ENCODE data around the gene SPDYE1. TPM values are rescaled to one million over a fixed set of nuclear protein-coding genes. Genes with fewer than 3 reads are reported as not detected.
"Not testable (repeated sequence)": the region's sequence is repeated elsewhere in the genome, so short reads cannot be mapped to it uniquely, and the experiment has no call there.

The SPDYE1 gene
- polyA plus RNA-seq, 3 donors: 0.40 to 3.1 (median 1.8) TPM

DNA sequence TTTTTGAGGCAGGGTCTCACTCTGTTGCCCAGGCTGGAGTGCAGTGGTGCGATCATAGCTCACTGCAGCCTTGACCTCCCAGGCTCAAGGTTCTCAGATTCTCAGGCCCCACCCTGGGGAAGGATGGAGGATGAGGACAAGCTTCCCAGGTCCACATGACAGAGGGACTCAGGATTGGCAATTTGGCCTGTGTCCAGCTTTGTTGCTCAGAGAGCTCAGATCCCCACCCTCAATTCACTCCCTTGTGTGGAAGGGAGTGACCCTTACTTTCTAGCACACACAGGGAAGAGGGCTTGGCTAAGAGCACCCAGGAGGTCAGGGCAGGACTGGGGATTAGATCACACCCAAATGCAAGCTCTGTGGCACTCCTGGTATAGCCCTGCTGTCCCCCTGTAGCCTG, 6.9 kb upstream of the SPDYE1 start:
- not testable (repeated sequence) for DNase-seq

DNA sequence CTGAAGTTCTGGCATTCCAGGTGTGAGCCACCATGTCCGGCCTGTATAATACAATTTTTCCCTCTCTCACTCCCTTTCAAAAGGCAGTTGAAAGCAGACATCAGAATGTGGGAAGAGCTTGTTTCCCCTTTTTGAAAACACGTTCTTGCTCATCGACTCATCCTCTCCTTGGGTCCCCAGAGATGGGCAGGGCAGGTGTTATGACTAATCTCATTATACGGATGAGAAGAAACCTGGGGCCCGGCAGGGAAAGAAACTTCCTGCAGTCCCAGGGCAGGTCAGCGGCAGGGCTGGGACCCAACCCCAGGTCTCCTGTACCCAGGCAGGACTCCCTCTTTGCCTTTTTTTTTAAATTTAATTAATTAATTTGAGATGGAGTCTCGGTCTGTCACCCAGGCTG, 4.8 kb upstream of the SPDYE1 start:
- not testable (repeated sequence) for DNase-seq

DNA sequence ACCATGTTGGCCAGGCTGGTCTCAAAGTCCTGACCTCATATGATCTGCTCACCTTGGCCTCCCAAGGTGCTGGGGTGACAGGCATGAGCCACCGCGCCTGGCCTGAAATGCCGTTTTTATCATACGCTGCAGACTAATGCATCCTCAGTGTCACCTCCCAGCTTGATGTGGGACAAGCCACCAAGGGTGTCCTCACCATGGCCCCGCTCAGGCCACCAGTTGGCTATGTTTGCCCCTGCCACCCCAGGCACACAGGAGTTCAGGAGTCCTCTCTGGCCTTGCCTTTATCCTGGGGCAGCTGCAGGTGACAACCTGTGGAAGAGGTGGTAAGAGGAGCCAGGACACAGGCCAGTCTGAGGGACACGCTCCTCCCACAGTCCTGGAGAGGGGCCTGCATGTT, 3.0 kb upstream of the SPDYE1 start:
- not testable (repeated sequence) for DNase-seq

DNA sequence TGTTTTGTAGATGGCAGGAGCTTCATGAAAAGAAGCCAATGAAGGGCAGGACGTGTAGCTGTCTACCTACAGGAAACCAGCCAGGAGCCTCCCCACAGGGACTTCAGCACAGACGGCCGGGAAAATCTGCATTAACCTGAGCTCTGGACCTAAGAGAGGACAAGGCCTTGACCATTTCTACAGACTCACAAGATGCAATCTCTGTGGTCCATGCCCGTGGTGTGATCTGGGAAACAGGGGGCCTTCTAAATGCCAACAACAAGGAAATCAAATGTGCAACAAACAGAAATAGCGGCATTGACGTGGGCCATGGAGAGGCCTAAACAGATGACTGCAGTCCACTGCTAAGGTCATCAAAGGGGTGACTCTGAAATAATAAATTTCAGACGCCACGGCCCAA, 14.4 kb downstream of the SPDYE1 start:
- not testable (repeated sequence) for DNase-seq

DNA sequence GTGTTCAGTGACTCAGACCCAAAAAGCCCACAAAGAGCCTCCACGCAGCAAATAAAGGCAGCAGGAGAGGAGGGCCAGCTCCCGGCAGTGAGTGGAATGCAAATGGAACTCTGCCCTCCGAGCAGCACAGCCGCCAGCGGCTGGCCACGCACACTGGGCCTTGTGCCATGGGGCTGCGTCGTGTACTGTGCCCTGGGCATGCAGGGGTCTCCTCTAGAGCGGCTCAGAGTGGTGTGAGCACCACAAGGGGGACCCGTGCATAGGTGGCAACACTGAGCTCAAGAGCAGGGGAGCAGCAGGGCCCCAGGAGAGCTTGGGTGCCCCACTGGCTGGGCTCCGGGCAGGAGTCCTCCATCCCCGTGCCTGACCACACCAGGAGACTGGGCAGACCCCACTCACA, 17.4 kb downstream of the SPDYE1 start:
- DNase-seq: not testable (repeated sequence)

DNA sequence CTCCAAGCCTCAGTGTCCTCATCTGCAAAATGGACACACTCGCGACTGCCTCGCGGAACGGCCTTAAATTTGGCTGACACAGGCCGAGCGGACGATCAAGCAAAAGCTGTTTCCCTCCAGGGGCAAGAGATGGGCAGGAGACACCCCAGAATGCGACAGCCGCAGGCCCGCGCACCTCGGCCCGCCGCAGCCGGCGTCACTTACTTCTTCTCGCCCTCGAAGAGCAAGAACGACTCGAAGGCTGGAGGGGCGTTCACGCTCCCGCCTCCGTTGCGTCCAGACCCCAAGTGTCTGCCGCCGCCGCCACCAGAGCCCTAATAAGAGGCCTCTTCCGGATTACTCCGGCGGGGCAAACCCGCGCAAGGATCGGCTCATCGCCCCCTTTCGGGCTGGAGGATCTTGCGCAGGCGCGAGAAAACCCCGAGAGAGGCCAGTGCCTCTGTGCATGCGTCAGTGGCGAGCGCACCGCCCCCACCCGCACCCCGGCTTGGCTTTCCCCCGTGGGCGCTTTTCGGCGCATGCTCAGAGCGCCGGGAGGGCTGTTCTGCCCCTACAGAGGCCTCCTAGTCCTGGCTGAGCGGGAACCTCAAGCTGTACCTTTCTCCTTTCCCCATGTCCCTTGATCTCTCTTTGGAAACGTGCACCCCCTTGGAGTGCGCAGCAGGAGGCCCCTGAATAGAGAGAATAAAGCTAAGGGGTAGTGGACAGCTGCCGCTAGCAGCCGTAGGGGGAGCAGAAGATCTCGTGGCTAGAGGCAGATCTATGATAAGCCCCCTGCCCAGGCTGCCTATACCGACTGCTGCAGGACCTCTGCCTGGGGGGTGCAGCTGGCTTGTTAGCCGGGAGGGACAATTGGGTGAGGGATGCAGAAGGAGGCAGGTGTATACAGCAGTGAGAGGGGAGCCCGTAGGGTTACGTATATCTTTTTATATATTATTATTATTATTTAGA, 21.4 kb downstream of the SPDYE1 start:
- DNase-seq: peak; percentile 96

DNA sequence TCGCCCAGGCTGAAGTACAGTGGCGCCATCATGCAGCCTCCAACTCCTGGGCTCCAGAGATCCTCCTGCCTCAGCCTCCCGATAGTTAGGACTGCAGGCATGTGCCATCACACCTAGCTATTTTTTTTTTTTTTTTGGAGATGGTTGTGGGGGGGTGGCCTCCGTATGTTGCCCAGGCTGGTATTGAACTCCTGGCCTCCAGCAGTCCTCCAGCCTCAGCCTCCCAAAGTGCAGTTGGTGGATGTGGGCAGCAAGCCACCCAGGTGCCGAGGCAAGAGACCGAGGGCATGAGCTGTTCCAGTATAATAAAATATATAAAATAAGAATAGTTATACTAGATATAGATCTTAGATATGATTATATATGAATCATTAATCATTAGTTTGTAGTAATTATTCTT, 22.1 kb downstream of the SPDYE1 start:
- not testable (repeated sequence) for DNase-seq

DNA sequence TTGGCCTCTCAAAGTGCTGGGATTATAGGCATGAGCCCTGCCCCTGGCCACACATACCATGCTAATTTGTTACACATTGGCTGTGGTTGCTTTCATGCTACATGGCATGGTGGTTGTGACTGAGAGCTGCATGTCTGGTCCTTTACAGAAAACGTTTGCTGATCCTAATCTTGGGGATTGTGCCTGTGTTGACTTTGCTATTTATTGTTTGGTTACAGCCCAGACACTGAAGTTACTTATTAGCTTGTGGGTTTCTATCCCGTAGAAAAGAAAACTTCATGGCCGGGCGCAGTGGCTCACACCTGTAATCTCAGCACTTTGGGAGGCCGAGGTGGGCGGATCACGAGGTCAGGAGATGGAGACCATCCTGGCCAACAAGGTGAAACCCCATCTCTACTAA, 24.4 kb downstream of the SPDYE1 start:
- DNase-seq: not testable (repeated sequence)

DNA sequence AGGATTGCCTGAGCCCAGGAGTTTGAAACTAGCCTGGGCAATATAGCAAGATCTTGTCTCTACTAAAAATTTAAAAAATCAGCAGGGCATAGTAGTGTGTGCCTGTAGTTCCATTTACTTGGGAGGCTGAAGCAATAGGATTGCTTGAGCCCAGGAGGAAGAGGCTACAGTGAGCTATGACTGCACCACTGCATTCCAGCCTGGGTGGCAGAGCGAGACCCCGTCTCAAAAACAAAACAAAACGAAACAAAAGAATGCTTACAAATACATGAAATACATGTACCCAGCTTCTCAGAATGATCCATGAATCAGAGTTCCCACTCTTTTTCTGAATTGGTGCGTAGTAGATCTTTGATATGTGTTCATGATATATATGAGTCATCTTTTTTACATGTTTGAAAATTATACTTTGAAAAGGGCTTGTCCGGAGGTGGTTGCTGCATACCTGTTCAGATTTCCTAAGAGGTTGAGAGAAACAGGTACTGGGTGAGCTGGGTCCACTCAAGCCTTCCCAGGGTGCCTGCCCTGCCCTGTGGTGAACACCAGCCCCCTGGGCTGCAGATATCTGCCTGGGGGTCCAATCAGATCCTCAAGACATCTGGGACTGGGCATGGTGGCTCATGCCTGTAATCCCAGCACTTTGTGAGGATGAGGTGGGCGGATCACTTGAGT, 25.2 kb downstream of the SPDYE1 start:
- DNase-seq: not testable (repeated sequence)

DNA sequence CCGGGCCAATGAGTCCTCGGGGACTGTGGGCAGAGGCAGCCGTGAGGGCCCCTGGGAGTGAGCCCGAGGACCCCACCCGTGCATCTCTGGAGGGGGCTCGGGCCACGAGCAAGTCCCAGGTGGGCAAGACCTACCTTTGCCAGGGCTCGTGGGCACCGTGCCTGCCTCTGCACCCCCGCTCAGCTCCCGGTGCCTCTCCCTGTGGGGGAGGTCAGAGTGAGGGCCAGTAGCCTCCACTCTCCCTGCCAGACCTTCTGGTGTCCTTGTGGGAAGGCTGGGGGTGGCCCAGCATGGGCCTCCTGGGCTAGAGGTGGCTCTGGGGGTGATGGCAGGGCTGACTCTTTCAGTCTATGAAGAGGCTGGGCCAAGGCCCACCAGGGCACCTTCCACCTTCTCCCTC, 31.7 kb downstream of the SPDYE1 start:
- not testable (repeated sequence) for DNase-seq

DNA sequence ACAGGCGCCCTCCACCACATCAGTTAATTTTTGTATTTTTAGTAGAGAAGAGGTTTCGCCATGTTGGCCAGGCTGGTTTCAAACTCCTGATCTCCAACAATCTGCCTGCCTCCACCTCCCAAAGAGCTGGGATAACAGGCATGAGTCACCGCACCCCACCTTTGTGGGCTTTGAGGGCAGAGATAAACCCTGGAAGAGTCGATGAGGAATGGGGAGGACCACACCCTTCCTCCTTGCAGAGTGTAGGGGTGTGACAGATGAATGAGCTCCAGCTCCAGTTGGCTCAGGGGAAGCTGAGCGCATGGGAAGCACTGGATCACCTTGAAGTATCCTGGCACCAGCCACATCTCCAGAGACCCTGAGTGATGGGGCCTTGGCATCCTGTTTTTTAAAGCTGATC, 32.3 kb downstream of the SPDYE1 start:
- not testable (repeated sequence) for DNase-seq

DNA sequence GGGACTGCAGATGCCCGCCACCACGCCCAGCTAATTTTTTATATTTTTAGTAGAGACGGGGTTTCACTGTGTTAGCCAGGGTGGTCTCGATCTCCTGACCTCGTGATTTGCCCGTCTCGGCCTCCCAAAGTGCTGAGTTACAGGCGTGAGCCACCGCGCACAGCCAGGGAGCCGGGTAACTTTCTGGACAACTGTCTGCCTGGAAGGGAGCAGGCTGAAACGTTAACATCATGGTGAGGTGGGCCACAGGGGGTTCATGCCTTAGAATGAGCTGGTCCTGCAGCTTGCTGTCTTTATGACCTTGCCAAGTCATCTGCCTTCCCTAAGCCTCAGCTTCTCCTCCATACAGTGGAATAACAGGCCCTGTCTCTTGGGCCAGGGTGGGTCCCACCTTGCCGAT, 33.6 kb downstream of the SPDYE1 start:
- DNase-seq: not testable (repeated sequence)

DNA sequence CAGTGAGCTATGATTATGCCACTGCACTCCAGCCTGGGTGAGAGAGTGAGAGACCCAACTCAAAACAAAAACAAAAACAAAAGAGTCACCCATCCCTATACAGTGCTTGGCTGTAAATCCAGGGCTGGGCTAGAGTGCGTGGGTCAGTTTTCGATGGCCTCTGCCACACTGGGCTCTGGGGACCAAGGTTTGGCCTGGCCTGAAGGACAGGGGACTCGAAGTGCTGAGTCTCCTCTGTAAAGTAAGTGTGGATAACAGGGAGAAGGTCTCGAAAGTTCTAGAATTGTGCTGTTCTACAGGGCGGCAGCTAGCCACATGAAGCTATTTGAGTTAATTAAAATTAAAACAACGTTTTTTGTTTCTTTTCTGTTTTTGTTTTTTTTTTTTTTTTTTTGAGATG, 34.3 kb downstream of the SPDYE1 start:
- not testable (repeated sequence) for DNase-seq

DNA sequence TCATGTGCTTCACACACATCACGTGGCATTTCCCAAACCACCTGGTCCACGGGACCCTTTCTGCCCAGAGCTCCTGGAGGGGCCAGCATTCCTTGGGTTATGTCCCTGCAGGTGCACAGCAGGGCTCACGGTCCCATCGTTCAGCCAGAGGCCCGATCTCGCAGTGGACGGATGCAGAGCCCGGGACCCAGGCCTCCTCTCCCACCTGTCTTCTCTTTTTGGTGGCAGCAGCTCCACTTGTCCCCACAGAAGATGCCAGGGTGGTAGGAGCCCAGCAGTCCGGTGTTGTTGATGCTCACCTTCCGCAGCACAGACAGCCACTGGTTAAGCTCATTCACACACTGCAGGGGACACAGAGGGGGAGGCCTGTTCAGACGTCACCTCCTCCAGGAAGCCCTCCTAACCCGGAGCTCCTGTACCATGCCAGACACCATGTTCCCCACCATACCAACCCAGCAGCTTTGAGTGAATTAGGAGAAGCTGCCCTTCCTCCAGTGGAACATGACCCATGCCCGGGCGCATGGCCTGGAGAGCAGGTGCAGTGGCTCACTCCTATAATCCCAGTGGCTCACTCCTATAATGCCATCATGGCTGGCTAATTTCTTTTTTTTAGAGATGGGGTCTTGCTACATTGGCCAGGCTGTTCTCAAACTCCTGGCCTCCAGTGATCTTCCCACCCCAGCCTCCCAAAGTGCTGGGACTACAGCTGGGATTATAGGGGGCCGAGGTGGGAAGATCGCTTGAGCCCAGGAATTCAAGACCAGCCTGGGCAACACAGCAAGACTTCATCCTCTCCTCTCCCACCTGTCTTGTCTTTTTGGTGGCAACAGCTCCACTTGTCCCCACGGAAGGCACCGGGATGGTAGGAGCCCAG, 36.5 kb downstream of the SPDYE1 start:
- not testable (repeated sequence) for DNase-seq

DNA sequence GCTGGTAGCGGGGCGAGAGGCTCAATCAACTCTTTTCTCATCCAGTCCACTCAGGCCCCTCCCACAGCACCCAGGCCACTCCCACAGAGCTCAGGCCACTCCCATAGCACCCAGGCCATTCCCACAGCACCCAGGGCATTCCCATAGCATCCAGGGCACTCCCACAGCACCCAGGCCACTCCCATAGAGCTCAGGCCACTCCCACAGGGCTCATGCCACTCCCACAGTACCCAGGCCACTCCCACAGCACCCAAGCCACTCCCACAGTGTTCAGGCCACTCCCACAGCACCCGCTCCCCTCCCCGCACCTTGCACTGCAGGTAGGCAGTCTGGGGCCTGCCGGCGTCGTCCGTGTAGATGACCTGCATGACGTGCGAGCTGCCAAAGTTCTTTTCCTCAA, 38.7 kb downstream of the SPDYE1 start:
- not testable (repeated sequence) for DNase-seq

DNA sequence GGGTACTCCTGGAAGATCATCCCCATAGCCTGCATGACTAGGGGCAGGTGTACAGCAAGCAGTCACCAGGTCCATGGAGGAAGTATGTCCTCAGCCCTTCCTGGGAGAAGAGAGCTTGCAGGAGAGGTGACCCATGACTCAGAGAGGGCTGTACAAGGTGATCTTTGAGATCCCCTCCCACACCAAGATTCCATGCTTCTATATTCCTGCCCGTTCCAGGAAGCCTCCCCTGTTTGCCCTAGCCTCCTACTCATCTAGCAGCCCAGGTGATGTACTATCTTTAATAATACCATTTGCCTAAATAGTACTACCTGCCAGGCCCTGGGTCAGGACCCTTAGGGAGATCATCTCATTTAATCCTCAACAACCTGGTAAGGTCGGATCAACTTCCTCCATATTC, 40.3 kb downstream of the SPDYE1 start:
- DNase-seq: not testable (repeated sequence)

DNA sequence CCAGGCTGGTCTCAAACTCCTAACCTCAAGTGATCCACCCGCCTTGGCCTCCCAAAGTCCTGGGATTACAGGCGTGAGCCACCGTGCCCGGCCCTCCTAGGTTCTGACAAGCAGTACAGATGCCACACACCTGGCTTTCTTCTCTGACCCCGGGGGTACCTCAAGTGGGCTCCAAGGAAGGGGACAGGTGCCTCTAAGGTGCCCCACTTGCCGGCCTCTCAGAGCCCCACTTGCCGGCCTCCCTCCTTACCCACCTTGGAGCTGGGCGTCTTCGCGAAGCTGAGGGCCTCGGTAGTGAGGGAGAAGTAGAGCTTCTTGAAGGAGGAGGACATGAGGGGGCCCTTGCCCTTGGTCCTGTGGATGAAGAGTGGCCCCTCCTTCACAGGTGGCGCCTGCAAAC, 40.9 kb downstream of the SPDYE1 start:
- DNase-seq: not testable (repeated sequence)

DNA sequence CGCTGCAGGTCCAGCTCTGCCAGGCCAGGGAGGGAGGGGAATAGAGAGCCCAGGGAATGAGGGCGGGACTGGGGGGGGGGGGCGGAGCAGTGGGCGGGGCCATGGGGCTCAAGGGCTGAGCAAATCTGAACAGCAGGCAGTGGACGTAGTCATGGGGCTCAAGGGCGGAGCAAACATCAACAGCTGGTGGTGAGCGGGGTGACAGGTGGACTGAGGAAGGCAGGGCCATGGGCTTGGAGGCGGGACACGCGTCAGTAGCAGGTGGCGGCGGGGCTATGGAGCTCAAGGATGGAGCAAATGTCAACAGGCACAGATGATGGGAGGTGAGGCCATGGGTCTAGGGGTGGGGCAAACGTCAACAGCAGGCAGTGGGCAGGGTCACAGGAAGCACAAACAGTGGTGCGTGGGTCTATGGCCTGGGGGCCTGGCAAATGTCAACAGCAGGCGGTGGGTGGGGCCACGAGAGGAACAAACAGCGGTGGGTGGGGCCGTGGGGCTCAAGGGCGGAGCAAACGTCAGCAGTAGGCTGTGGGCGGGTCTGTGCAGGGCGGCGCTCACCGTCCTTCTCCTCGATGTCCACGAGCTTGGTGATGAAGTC, 41.4 kb downstream of the SPDYE1 start:
- DNase-seq: not testable (repeated sequence)

DNA sequence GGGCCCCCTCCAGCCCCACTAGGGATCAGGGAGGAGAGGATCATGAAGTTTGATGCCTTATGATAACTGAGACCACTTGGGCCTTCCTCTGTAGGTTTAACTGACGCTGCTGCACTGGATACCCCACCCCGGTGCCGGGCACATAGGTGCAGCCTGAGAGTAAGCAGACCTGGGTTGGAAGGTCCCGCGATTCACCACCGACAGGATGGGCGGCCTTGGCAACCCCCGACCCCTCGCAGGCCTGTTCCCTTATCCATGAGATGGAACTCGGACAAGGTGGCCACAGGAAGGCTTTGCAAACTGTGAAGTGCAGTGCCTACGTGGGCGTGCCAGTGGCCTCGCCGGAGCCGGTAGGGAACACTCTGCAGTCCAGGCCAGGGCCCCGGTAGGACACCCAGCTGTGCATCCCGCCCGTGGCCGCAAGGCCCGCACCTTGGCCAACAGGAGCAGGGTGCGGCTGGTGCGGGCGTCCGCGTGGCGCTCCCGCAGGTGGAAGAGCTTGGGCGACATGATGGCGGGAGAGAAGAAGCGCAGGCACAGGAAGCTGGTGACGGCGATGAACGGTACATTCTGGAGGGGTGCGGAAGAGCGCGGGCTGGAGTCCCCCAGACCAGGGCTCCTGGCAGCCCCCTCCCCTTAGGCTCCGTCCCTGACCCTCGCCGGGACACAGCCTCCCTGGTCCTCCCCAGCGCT, 42.2 kb downstream of the SPDYE1 start:
- not testable (repeated sequence) for DNase-seq

DNA sequence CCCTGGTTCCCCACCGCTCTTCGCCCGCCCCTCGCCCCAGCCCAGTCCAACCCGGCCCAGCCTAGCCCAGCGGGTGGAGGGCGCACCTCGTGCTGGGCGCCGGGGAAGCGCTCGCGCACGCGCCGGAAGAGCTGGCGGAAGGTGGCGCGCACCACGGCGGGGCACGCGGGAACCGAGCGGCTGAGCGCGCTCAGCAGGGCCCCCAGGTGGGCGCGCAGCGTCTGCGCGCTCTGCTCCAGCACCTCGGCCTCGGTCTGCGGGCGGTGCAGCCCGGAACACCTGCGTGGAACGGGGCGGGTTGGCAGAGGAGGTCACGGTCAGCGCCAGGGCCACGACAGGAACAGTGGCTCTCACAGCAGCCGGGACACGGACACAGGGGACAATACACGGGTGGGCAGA, 42.8 kb downstream of the SPDYE1 start:
- DNase-seq: not testable (repeated sequence)

DNA sequence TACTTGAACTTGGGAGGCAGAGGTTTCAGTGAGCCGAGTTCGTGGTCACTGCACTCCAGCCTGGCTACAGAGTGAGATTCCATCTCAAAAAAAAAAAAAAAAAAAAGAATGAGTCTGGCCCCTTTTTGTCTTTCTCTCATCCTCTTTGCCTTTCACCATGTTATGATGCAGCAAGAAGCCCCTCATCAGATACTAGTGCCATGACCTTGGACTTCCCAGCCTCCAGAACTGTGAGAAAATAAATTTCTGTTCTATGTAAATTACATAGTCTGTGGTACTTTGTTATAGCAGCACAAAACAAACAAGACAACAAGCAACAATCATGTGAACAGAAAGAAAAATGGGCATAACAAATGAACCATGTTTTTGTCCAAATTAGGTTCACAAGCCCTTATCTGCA, 44.5 kb downstream of the SPDYE1 start:
- no peak for DNase-seq

Data from renal pelvis (tissue), 4 donors.